IMR-90 (cell line): ENCODE measurements around the gene THEM4.

ENCODE experiments used
- CEBPB ChIP-seq: IDR thresholded peaks from 2 replicates; pipeline ENCODE4 v1.6.1; 2012; ENCODE audit warnings: low read depth, low read length, improper control_type of control experiment
- CHD1 ChIP-seq: IDR thresholded peaks from 2 replicates; pipeline ENCODE4 v1.6.1; 2012; ENCODE audit warnings: low read depth, low read length, improper control_type of control experiment
- CTCF ChIP-seq: conservative IDR thresholded peaks from 2 replicates; pipeline ENCODE4 v1.5.1; 2012; ENCODE audit warnings: mild to moderate bottlenecking, low read depth, low read length, improper control_type of control experiment
- ELK1 ChIP-seq: fragments of 150-350 bp; IDR thresholded peaks from 2 replicates; pipeline ENCODE4 v1.6.1; 2016; ENCODE audit warnings: low read depth, mild to moderate bottlenecking, low read length, moderate library complexity, borderline replicate concordance
- FOS ChIP-seq: fragments of 150-350 bp; IDR thresholded peaks from 2 replicates; pipeline ENCODE4 v1.6.1; 2016; ENCODE audit warnings: low read depth, low read length
- MAZ ChIP-seq: IDR thresholded peaks from 2 replicates; pipeline ENCODE4 v1.6.1; 2012; ENCODE audit warnings: low read depth, mild to moderate bottlenecking, low read length, improper control_type of control experiment, moderate library complexity, borderline replicate concordance
- MXI1 ChIP-seq: IDR thresholded peaks from 2 replicates; pipeline ENCODE4 v1.6.1; 2012; ENCODE audit warnings: low read depth, mild to moderate bottlenecking, low read length, moderate library complexity, borderline replicate concordance
- NFE2L2 ChIP-seq: fragments of 150-350 bp; IDR thresholded peaks from 2 replicates; pipeline ENCODE4 v1.6.1; 2016; ENCODE audit warnings: low read depth, mild to moderate bottlenecking, low read length
- POLR2A ChIP-seq: IDR thresholded peaks from 2 replicates; pipeline ENCODE4 v1.6.1; 2012; ENCODE audit warnings: mild to moderate bottlenecking, low read depth, low read length
- RAD21 ChIP-seq: IDR thresholded peaks from 2 replicates; pipeline ENCODE4 v1.6.1; 2012; ENCODE audit warnings: low read length, improper control_type of control experiment
- RCOR1 ChIP-seq: IDR thresholded peaks from 2 replicates; pipeline ENCODE4 v1.6.1; 2012; ENCODE audit warnings: mild to moderate bottlenecking, low read length, improper control_type of control experiment; ENCODE audit not compliant: insufficient replicate concordance
- SMC3 ChIP-seq: fragments of 150-350 bp; IDR thresholded peaks from 2 replicates; pipeline ENCODE4 v1.6.1; 2016; ENCODE audit warnings: low read depth, mild to moderate bottlenecking, antibody characterized with exemption, low read length, moderate library complexity
- USF2 ChIP-seq: fragments of 150-350 bp; IDR thresholded peaks from 2 replicates; pipeline ENCODE4 v1.6.1; 2017; ENCODE audit warnings: mild to moderate bottlenecking, antibody characterized with exemption, low read length, low read depth

DNA sequence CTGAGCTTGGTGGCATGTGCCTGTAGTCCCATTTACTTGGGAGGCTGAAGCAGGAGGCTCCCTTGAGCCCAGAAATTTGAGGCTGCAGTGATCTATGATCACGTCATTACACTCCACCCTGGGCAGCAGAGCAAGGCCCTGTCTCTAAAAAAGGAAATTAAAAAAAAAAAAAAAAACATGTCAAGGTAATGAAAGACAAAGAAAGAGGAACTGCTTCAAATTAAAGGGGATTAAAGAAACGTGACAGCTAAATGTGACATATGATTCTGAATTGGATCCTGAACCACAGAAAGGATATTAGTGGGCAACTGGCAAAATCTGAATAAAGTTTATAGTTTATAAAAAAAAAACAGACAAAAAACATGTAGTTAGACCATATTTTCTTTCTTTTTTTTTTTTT lies 65.9 kb downstream of the THEM4 start:
- TF ChIP-seq CTCF (no peak), MAZ (no peak), FOS (no peak), ELK1 (no peak), POLR2A (no peak), CHD1 (no peak), CEBPB (no peak), SMC3 (no peak), MXI1 (no peak), USF2 (no peak), RCOR1 (no peak), RAD21 (no peak), NFE2L2 (no peak)
